ENCODE results near the gene DOCK6.

- TF ChIP-seq, protein P1, sequence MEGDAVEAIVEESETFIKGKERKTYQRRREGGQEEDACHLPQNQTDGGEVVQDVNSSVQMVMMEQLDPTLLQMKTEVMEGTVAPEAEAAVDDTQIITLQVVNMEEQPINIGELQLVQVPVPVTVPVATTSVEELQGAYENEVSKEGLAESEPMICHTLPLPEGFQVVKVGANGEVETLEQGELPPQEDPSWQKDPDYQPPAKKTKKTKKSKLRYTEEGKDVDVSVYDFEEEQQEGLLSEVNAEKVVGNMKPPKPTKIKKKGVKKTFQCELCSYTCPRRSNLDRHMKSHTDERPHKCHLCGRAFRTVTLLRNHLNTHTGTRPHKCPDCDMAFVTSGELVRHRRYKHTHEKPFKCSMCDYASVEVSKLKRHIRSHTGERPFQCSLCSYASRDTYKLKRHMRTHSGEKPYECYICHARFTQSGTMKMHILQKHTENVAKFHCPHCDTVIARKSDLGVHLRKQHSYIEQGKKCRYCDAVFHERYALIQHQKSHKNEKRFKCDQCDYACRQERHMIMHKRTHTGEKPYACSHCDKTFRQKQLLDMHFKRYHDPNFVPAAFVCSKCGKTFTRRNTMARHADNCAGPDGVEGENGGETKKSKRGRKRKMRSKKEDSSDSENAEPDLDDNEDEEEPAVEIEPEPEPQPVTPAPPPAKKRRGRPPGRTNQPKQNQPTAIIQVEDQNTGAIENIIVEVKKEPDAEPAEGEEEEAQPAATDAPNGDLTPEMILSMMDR (tag by site-specific recombination; IDR thresholded peaks at IDR 0.05): no peak
- no peak for TF ChIP-seq PRDM10 (tag by site-specific recombination; IDR thresholded peaks at IDR 0.05)
- no peak for TF ChIP-seq ZNF19 (tag by site-specific recombination; IDR thresholded peaks at IDR 0.05; ENCODE audit: low read depth)
- no peak for TF ChIP-seq ZFHX2 (tag by site-specific recombination; conservative IDR thresholded peaks at IDR 0.05)
- TF ChIP-seq ZNF423 (tag by site-specific recombination; IDR thresholded peaks at IDR 0.05): no peak
- TF ChIP-seq ZBTB21 (tag by site-specific recombination; IDR thresholded peaks at IDR 0.05): no peak
- no peak for TF ChIP-seq ZNF274 (IDR thresholded peaks at IDR 0.05; ENCODE audit: low read length)
- no peak for TF ChIP-seq ZNF274 (tag by site-specific recombination; IDR thresholded peaks at IDR 0.05; ENCODE audit: borderline replicate concordance)
- no peak for TF ChIP-seq YY1 (tag by site-specific recombination; IDR thresholded peaks at IDR 0.05)
- TF ChIP-seq, protein P2, sequence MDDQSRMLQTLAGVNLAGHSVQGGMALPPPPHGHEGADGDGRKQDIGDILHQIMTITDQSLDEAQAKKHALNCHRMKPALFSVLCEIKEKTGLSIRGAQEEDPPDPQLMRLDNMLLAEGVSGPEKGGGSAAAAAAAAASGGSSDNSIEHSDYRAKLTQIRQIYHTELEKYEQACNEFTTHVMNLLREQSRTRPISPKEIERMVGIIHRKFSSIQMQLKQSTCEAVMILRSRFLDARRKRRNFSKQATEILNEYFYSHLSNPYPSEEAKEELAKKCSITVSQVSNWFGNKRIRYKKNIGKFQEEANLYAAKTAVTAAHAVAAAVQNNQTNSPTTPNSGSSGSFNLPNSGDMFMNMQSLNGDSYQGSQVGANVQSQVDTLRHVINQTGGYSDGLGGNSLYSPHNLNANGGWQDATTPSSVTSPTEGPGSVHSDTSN (CRISPR knock-in tag; IDR thresholded peaks at IDR 0.05): no peak
- TF ChIP-seq KLF10 (tag by site-specific recombination; IDR thresholded peaks at IDR 0.05): no peak
These were observed 68.2 kb downstream of the DOCK6 start for GRCh38 chr19:11194173-11194572.
